WTC11 (cell line): ENCODE measurements around the gene CDH2. TPM values are rescaled to one million over a fixed set of nuclear protein-coding genes. Genes with fewer than 3 reads are reported as not detected.

Experiments
- ATAC-seq: fragments of 200-7000 bp; cut with Tn5 transposase; 2 replicates; pipeline ENCODE4 v1.10.0; 2021; ENCODE audit warnings: mild to moderate bottlenecking, moderate library complexity
- CTCF ChIA-PET: fragments of 300-600 bp; sonication (Branson Sonifier 250); formaldehyde crosslinking; loops from one replicate; lab custom pipeline; 2021; ENCODE audit warnings: antibody characterized with exemption; lab: Charles Lee
- POLR2A ChIA-PET: fragments of 350-600 bp; sonication (Branson Sonifier 250); formaldehyde crosslinking; loops from one replicate; lab custom pipeline; 2021; ENCODE audit warnings: antibody characterized with exemption; lab: Charles Lee
- DNase-seq: peaks from one replicate; pipeline ENCODE4 v3.0.0; 2021; ENCODE audit warnings: low spot score
- H3K27ac Mint-ChIP-seq: 2 replicates; pipeline ENCODE4 v1.8.0; 2021; ENCODE audit warnings: mixed read lengths
- H3K27me3 Mint-ChIP-seq: 2 replicates; pipeline ENCODE4 v1.8.0; 2021; ENCODE audit warnings: low read depth, mild to moderate bottlenecking, moderate library complexity, mixed read lengths
- H3K36me3 Mint-ChIP-seq: 2 replicates; pipeline ENCODE4 v1.8.0; 2021; ENCODE audit warnings: mixed read lengths
- H3K4me1 Mint-ChIP-seq: 2 replicates; pipeline ENCODE4 v1.8.0; 2022; ENCODE audit warnings: mixed read lengths
- H3K4me3 Mint-ChIP-seq: 2 replicates; pipeline ENCODE4 v1.8.0; 2021; ENCODE audit warnings: mild to moderate bottlenecking, moderate library complexity, mixed read lengths
- H3K9me3 Mint-ChIP-seq: 2 replicates; pipeline ENCODE4 v1.8.0; 2021; ENCODE audit warnings: mixed read lengths
- ARID4B ChIP-seq: sonication (generic); formaldehyde crosslinking; IDR thresholded peaks from 2 replicates; pipeline ENCODE4 v1.8.0; 2023; ENCODE audit warnings: missing genetic modification reagents, mild to moderate bottlenecking, borderline replicate concordance
- CTCF ChIP-seq: fragments of 200-600 bp; IDR thresholded peaks from 2 replicates; pipeline ENCODE4 v1.8.0; 2022; ENCODE audit warnings: antibody characterized with exemption
- E2F1 ChIP-seq: sonication (generic); formaldehyde crosslinking; IDR thresholded peaks from 2 replicates; pipeline ENCODE4 v1.8.0; 2022; ENCODE audit warnings: mild to moderate bottlenecking, missing genetic modification reagents
- E2F5 ChIP-seq: sonication (generic); formaldehyde crosslinking; IDR thresholded peaks from 2 replicates; pipeline ENCODE4 v1.8.1; 2022; ENCODE audit warnings: mild to moderate bottlenecking, moderate library complexity, missing genetic modification reagents
- EMX1 ChIP-seq: fragments of 250-450 bp; sonication (Bioruptor Pico); IDR thresholded peaks from 2 replicates; pipeline ENCODE4 v1.8.0; 2021; ENCODE audit warnings: mild to moderate bottlenecking
- FOXJ3 ChIP-seq: sonication (generic); formaldehyde crosslinking; IDR thresholded peaks from 2 replicates; pipeline ENCODE4 v1.9.0; 2021; ENCODE audit warnings: missing genetic modification reagents, mild to moderate bottlenecking, borderline replicate concordance
- GRHL2 ChIP-seq: fragments of 250-450 bp; sonication (Bioruptor Pico); IDR thresholded peaks from 2 replicates; pipeline ENCODE4 v1.8.0; 2022; ENCODE audit warnings: mild to moderate bottlenecking, moderate library complexity; ENCODE audit not compliant: insufficient replicate concordance, severe bottlenecking
- HMGA2 ChIP-seq: fragments of 250-450 bp; sonication (Bioruptor Pico); IDR thresholded peaks from 2 replicates; pipeline ENCODE4 v1.4.0; 2021; ENCODE audit warnings: mild to moderate bottlenecking, moderate library complexity
- JAZF1 ChIP-seq: fragments of 250-450 bp; sonication (Bioruptor Pico); IDR thresholded peaks from 2 replicates; pipeline ENCODE4 v1.9.0; 2021; ENCODE audit warnings: moderate library complexity, mild to moderate bottlenecking, inconsistent platforms
- MAX ChIP-seq: sonication (generic); formaldehyde crosslinking; IDR thresholded peaks from 2 replicates; pipeline ENCODE4 v1.8.0; 2022; ENCODE audit warnings: mild to moderate bottlenecking, missing genetic modification reagents
- NR3C1 ChIP-seq: sonication (generic); formaldehyde crosslinking; conservative IDR thresholded peaks from 2 replicates; pipeline ENCODE4 v1.8.1; 2023; ENCODE audit warnings: low read depth, mild to moderate bottlenecking, missing genetic modification reagents
- OVOL2 ChIP-seq: fragments of 250-450 bp; sonication (Bioruptor Pico); IDR thresholded peaks from 2 replicates; pipeline ENCODE4 v1.9.0; 2021; ENCODE audit warnings: mild to moderate bottlenecking, borderline replicate concordance
- PRRX2 ChIP-seq: fragments of 250-450 bp; sonication (Bioruptor Pico); IDR thresholded peaks from 2 replicates; pipeline ENCODE4 v1.8.0; 2021; ENCODE audit warnings: mild to moderate bottlenecking
- SMAD3 ChIP-seq: sonication (generic); formaldehyde crosslinking; IDR thresholded peaks from 2 replicates; pipeline ENCODE4 v1.8.0; 2022; ENCODE audit warnings: missing genetic modification reagents, mild to moderate bottlenecking, borderline replicate concordance
- TEAD4 ChIP-seq: sonication (generic); formaldehyde crosslinking; IDR thresholded peaks from 2 replicates; pipeline ENCODE4 v1.8.0; 2022; ENCODE audit warnings: mild to moderate bottlenecking, missing genetic modification reagents
- ZBTB21 ChIP-seq: sonication (generic); formaldehyde crosslinking; IDR thresholded peaks from 2 replicates; pipeline ENCODE4 v1.8.1; 2023; ENCODE audit warnings: mild to moderate bottlenecking, missing genetic modification reagents, borderline replicate concordance
- ZMAT4 ChIP-seq: fragments of 250-450 bp; sonication (Bioruptor Pico); IDR thresholded peaks from 2 replicates; pipeline ENCODE4 v1.9.0; 2021; ENCODE audit warnings: mild to moderate bottlenecking
- ZNF317 ChIP-seq: sonication (generic); formaldehyde crosslinking; IDR thresholded peaks from 2 replicates; pipeline ENCODE4 v1.8.1; 2023; ENCODE audit warnings: low read depth, mild to moderate bottlenecking, moderate library complexity, missing genetic modification reagents, borderline replicate concordance
- ZNF671 ChIP-seq: fragments of 250-450 bp; sonication (Bioruptor Pico); IDR thresholded peaks from 2 replicates; pipeline ENCODE4 v1.8.0; 2021; ENCODE audit warnings: mild to moderate bottlenecking
- total RNA-seq: library from RNA; stranded (reverse); gene quantifications from 3 replicates; pipeline ENCODE4 v1.2.3, GENCODE V29; 2021

CDH2 gene
- total RNA-seq, 1 experiment from 2014 or later: 17.3 TPM

- TF ChIP-seq E2F5 (CRISPR knock-in tag) (no peak), FOXJ3 (CRISPR knock-in tag) (no peak), ZNF317 (CRISPR knock-in tag) (no peak), ZMAT4 (CRISPR knock-in tag) (no peak), CTCF (no peak)
These were observed 64.9 kb downstream of the CDH2 start (continued) for GRCh38 chr18:28112056-28112470.

GRCh38 chr18:28110924-28111323 lies 66.0 kb downstream of the CDH2 start:
- no peak overlapping the region for H3K4me3 Mint-ChIP-seq
- H3K4me1 Mint-ChIP-seq: peaks cover 45% of the 10 kb centered on the region
- TF ChIP-seq OVOL2 (CRISPR knock-in tag) (no peak), ARID4B (no peak), JAZF1 (CRISPR knock-in tag) (no peak), NR3C1 (CRISPR knock-in tag) (no peak), E2F1 (no peak)
- H3K27me3 Mint-ChIP-seq: no peaks in the 10 kb centered on the region
- no peaks in the 10 kb centered on the region for H3K36me3 Mint-ChIP-seq
- no peak overlapping the region for H3K27ac Mint-ChIP-seq
- DNase-seq (no peak), ATAC-seq (0 out of 2 replicates have a peak, but pooled peaks have one; percentile 22)
- no peaks in the 10 kb centered on the region for H3K9me3 Mint-ChIP-seq
- ChIA-PET POLR2A (no interaction called here), CTCF (no interaction called here)

- POLR2A ChIA-PET: no interaction called here
- no peak overlapping the region for H3K4me3 Mint-ChIP-seq
- no peaks in the 10 kb centered on the region for H3K9me3 Mint-ChIP-seq
- peaks cover 45% of the 10 kb centered on the region for H3K4me1 Mint-ChIP-seq
- no peaks in the 10 kb centered on the region for H3K27me3 Mint-ChIP-seq
- CTCF ChIA-PET: no interaction called here
- H3K36me3 Mint-ChIP-seq: no peaks in the 10 kb centered on the region
- no peak for TF ChIP-seq TEAD4 (CRISPR knock-in tag)
- TF ChIP-seq EMX1 (CRISPR knock-in tag): no peak
- TF ChIP-seq ZNF671: no peak
- TF ChIP-seq ARID4B: no peak
- no peak for TF ChIP-seq GRHL2 (CRISPR knock-in tag)
- TF ChIP-seq HMGA2: no peak
- TF ChIP-seq MAX (CRISPR knock-in tag): no peak
- TF ChIP-seq ZBTB21: no peak
- TF ChIP-seq ZNF317 (CRISPR knock-in tag): no peak
- no peak for TF ChIP-seq SMAD3 (CRISPR knock-in tag)
- TF ChIP-seq PRRX2 (CRISPR knock-in tag): no peak
- no peak for DNase-seq
- peak; percentile 39 for ATAC-seq
- 0 out of 2 replicates have a peak overlapping the region, but pooled peaks have one; percentile 24 for H3K27ac Mint-ChIP-seq
These were observed 67.0 kb downstream of the CDH2 start for GRCh38 chr18:28109781-28110560.
